GM10266 (cell line): ENCODE results near the gene PCBD1.

Experiments
- DNase-seq: peaks from one replicate; pipeline ENCODE4 v3.0.0; 2012; ENCODE audit errors: extremely low spot score
- TF ChIP-seq, protein P1 (sequence below): IDR thresholded peaks from 2 replicates; pipeline ENCODE4 v1.5.1; 2012; ENCODE audit warnings: mild to moderate bottlenecking, low read depth; ENCODE audit not compliant: control insufficient read depth, insufficient read depth; ENCODE audit errors: missing control alignments

The PCBD1 gene

DNA sequence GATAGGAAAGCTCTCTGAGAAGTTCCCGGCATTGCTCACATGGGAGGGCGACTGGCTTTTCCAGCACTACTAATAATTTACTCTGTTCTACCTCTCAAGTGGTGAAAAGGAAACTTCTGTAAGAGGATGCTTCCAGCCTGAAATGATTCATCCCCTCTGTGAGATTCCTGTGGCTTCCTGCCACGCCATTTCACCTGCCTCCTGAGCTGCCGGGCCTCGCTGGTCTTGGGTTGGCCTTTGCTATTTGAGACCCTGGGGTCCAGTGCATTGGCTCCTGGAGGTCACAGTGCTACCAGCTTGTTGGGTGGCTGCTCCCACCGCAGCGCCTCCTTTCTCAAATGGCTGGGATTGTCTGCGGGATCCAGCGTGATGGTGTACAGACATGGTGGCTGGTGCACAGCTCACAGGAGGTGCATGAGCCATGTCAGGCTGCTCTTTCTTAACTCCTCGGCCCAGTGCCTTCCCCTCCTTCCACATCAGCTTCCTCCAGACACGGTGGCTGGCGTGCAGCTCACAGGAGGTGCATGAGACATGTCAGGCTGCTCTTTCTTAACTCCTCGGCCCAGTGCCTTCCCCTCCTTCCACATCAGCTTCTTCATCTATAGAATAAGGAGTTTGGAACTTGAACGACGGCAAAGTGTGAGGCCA is 42.9 kb upstream of the PCBD1 start:
- TF ChIP-seq, protein P1, sequence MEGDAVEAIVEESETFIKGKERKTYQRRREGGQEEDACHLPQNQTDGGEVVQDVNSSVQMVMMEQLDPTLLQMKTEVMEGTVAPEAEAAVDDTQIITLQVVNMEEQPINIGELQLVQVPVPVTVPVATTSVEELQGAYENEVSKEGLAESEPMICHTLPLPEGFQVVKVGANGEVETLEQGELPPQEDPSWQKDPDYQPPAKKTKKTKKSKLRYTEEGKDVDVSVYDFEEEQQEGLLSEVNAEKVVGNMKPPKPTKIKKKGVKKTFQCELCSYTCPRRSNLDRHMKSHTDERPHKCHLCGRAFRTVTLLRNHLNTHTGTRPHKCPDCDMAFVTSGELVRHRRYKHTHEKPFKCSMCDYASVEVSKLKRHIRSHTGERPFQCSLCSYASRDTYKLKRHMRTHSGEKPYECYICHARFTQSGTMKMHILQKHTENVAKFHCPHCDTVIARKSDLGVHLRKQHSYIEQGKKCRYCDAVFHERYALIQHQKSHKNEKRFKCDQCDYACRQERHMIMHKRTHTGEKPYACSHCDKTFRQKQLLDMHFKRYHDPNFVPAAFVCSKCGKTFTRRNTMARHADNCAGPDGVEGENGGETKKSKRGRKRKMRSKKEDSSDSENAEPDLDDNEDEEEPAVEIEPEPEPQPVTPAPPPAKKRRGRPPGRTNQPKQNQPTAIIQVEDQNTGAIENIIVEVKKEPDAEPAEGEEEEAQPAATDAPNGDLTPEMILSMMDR: no peak

DNA sequence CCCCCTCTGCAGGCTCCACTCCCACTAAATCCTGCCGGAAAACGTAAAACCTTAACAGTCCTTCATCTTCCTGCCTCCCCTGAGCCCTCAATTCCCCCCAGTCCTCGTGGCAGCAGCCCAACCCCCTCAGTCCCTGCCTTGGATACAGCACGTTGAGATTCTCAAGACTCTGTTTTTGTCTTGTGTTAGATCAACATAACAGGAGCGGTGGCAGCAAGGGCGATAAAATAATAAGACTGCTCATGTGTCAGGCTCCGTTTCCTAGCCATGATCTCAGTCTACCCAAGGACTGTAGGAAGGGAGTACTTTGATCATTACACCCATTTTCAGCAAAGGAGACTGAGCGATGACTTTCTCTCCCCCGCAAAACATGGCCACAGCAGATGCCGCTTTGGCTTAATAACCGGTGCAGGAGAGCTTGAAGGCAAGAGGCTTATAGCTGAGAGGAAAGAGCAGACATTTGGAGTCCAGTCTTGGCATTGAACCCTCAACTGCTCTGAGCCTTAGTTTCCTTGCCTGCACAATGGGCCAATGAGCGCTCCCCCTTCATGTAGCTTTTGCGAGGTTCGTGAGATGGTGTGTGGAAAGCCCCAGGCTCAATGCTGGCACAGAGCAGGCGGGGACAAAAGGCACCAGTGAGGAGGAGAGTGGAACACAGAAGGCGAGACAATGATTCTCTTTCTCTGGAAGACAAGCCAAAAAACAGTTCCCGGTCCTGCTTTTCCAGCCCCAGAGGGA is 42.1 kb upstream of the PCBD1 start:
- TF ChIP-seq, protein P1: no peak

More for the DNA sequence above, 42.9 kb upstream of the PCBD1 start:
- no peak for DNase-seq

DNA sequence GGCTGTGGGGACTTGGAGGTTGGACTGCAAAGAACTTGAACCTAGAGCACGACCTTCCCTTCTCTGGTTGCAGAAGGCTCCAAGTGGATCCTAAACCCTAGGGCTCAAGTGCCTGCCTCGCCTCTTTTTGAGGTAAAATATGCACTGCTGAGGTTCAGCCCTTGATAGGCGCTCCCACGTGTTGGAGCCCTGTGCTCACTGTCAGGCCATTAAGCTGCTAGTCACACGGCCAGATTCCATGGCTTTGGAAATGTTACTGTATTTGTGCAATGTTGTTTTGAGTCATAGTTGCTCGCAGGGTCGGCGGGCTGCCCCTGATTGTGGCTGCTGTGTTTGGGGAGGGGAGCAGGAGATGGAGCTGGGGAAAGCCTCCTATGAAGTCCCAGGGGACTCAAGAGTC is 39.8 kb upstream of the PCBD1 start:
- DNase-seq: no peak
- TF ChIP-seq, protein P1: no peak

More for the DNA sequence above, 42.1 kb upstream of the PCBD1 start:
- no peak for DNase-seq

DNA sequence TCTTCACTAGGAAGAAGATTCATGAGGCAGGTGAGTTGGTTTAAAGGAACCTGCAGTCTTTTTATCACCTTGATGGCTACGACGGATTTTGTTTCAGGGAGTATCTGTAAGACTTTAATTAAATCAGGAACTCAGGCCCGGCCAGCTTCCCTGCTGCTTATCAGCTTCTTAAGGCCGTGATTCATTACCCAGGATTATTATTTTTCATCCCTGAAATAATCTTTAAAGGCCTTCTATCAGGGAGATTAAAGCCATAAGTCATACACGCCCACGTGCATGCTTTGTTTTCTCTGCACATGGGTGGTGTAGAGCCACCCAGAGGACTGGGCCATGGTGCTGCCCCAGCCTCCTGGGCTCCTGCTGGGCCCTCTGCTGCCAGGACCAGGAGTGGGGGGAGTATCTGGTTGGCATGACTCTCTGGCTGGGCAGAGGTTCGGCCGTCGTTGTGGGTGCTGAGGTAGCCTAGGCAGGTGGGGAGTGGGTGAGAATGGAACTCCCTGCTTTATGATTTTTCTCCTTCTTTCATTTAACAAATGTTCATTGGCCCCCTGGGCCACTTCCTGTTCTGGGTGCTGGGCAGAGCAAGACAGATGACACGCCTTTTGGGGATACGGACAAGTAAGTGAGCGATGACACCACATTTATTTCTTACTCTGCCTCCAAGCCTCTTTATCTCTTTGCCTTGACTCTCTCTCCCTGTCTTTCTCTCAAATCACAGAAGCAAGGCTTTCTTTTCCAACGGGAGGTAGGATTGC is 39.0 kb upstream of the PCBD1 start:
- TF ChIP-seq, protein P1: no peak

DNA sequence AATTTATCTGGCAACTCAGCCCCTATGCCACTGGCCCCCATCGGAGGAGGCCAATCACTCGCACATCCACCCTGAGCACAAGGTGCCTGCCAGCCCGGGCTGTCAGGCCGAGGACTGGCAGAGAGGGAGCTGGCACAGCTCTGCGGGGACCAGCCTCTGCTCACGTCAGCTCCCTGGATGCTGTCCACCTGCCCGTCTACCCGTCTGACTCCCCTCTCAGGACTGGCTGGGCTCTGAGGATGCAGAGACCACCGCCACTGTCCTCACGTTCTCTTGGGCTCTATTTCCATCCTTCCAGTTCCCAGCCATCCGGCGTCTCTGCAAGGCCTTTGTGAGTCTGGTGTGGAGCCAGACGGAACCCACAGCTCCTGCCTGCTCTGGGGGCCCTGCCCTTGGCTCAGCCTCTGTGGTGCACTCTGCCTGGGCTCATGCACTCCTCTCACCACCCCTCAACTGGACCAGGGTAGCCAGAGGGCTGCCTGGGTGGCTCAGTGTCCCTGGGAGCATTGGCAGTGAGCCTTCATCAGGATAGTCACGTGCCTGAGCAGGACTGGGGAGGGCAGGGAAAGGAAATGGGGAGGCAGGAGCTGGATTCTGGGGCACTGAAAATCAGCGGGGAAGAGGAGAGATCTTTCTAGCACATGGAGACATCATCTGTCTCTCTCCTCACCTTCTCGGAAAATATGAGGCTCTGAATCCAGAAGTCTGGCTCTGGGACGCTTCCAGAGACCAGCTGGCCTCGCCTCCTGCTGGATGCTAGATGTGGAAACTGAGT is 38.0 kb upstream of the PCBD1 start:
- DNase-seq: no peak
- TF ChIP-seq, protein P1: no peak

More for the DNA sequence above, 39.0 kb upstream of the PCBD1 start:
- DNase-seq: no peak

DNA sequence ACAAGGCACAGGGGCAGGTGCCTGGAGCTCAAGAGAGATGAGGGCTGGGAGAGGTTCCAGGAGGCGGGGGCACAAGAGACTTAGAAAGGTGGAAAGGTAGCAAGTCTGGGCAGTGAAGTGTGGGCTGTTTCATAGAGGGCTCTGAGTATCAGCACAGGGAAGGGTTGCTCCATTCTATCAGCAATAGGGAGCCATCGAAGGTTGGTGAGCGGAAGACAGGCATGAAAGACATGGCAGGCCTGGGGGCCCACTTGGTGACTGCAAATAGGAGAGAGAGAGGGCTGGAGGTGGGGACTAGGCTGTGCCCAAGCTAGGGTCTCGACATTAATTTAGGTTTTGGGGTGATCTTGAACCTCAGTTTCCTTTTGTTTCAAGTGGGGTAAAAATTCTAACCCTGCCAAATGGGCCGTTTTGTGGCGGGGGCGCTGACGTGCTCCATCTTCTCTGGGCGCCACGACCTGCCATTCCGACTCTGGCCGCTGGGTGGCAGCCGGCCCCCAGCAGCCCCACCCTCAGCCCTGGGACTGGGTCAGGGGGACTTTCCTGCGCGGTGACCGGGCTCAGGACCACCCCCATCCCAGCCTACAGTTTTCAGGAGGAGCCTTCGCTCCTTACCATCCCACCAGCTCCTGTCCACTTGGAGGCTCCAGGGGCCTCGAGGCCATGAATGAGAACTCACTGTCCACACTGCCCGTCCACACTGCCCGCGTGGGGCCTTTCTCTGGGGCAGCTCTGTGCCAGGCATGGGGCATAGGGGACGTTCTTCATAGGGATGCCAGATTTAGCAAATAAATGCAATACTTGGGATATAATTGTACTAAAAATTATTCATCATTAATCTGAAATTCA is 37.2 kb upstream of the PCBD1 start:
- TF ChIP-seq, protein P1: peak; percentile 95
- peak; percentile 77 for DNase-seq
